HepG2 (cell line): Measurements from ENCODE around the gene CFAP97D1. TPM values are rescaled to one million over a fixed set of nuclear protein-coding genes. Genes with fewer than 3 reads are reported as not detected.

Experiments
- ATAC-seq: fragments of 200-7000 bp; cut with Tn5 transposase; 3 replicates; pipeline ENCODE4 v1.9.1; 2020; ENCODE audit warnings: mild to moderate bottlenecking, moderate library complexity
- BruUV-seq: library from RNA; stranded (reverse); fragments of 400-500 nt; replicated peaks from 2 replicates; lab custom pipeline; 2021; lab: Mats Ljungman, UMichigan
- CTCF ChIA-PET: fragments of 300-600 bp; formaldehyde crosslinking; extraction: SDS; loops from one replicate; lab custom pipeline; 2021; ENCODE audit warnings: low total read pairs, inconsistent platforms, low intra/inter-chr PET ratio; lab: Yijun Ruan, JAX
- POLR2A ChIA-PET: fragments of 350-600 bp; sonication (Branson Sonifier 250); formaldehyde crosslinking; loops from one replicate; lab custom pipeline; 2020; ENCODE audit warnings: antibody characterized with exemption, inconsistent platforms; lab: Yijun Ruan, JAX
- DNase-seq: peaks from one replicate; pipeline ENCODE4 v3.0.0-alpha.2; 2015; ENCODE audit warnings: low spot score
- FAIRE-seq: peaks from 3 replicates; lab custom pipeline; 2011; peaks lifted over from hg19 to GRCh38; lab: Jason Lieb, UNC
- H2AFZ ChIP-seq: one replicate; pipeline ENCODE4 v1.6.1; 2011; ENCODE audit warnings: low read length, inconsistent platforms
- H3K27ac ChIP-seq: fragments of 300-600 bp; 3 replicates; pipeline ENCODE4 v1.8.0; 2011; ENCODE audit warnings: mixed run types, mild to moderate bottlenecking, mixed read lengths, low read length, inconsistent platforms; ENCODE audit not compliant: insufficient read depth; ENCODE audit errors: extremely low read length
- H3K27me3 ChIP-seq, 2 experiments: fragments of 200-600 bp in 1 of 2; 2 replicates in 1 of 2; 3 replicates in 1 of 2; pipeline versions ENCODE4 v1.6.0 to v1.8.0; 2011; ENCODE audit warnings: low read length in 2 of 2, mild to moderate bottlenecking in 2 of 2, moderate library complexity in 2 of 2, inconsistent platforms in 1 of 2; ENCODE audit not compliant: insufficient read depth in 2 of 2, control insufficient read depth in 1 of 2
- H3K36me3 ChIP-seq, 2 experiments: fragments of 200-600 bp in 1 of 2; replicated peaks in 1 of 2; 2 replicates in 1 of 2; 3 replicates in 1 of 2; pipeline versions ENCODE4 v1.5.1 to v1.8.0; 2011; ENCODE audit warnings: low read length in 2 of 2, inconsistent platforms in 1 of 2; ENCODE audit not compliant: insufficient read depth in 2 of 2, control insufficient read depth in 1 of 2
- H3K4me1 ChIP-seq: 2 replicates; pipeline ENCODE4 v1.5.1; 2012; ENCODE audit warnings: low read length, inconsistent platforms; ENCODE audit not compliant: insufficient read depth
- H3K4me2 ChIP-seq: 2 replicates; pipeline ENCODE4 v1.6.0; 2011; ENCODE audit warnings: low read depth, low read length, inconsistent platforms
- H3K4me3 ChIP-seq, 3 experiments: fragments of 200-600 bp in 1 of 3; sonication (generic), shearing (Covaris generic) in 1 of 3; replicated peaks in 1 of 3; 2 replicates each; pipeline ENCODE4 v1.5.1; 2011 to 2016; ENCODE audit warnings: low read length in 3 of 3, inconsistent platforms in 2 of 3, low read depth in 2 of 3, mild to moderate bottlenecking in 2 of 3, control low read depth in 1 of 3, mixed read lengths in 1 of 3; ENCODE audit not compliant: insufficient read depth in 1 of 3
- H3K79me2 ChIP-seq: one replicate; pipeline ENCODE4 v1.6.1; 2011; ENCODE audit warnings: low read length, inconsistent platforms; ENCODE audit not compliant: insufficient read depth
- H3K9ac ChIP-seq: 2 replicates; pipeline ENCODE4 v1.6.0; 2011; ENCODE audit warnings: mild to moderate bottlenecking, low read depth, low read length, inconsistent platforms; ENCODE audit not compliant: insufficient read depth
- H3K9me3 ChIP-seq: 2 replicates; pipeline ENCODE4 v1.5.1; 2012; ENCODE audit warnings: mild to moderate bottlenecking, low read length
- H4K20me1 ChIP-seq: 2 replicates; pipeline ENCODE4 v1.6.0; 2011; ENCODE audit warnings: inconsistent platforms, mild to moderate bottlenecking, low read length, moderate library complexity; ENCODE audit not compliant: insufficient read depth
- CEBPB ChIP-seq: IDR thresholded peaks from 2 replicates; pipeline ENCODE4 v1.6.1; 2011; ENCODE audit warnings: low read depth, low read length, improper control_type of control experiment, borderline replicate concordance
- FIP1L1 ChIP-seq: fragments of 200-400 bp; formaldehyde crosslinking; IDR thresholded peaks from 2 replicates; pipeline ENCODE4 v1.6.1; 2018; ENCODE audit warnings: low read depth, mild to moderate bottlenecking, low read length, moderate library complexity, borderline replicate concordance; ENCODE audit not compliant: insufficient read depth
- FOXA3 ChIP-seq: IDR thresholded peaks from 2 replicates; pipeline ENCODE4 v1.6.1; 2016; ENCODE audit warnings: missing genetic modification reagents, missing compliant biosample characterization
- PAX8 ChIP-seq: sonication (generic); formaldehyde crosslinking; IDR thresholded peaks from 2 replicates; pipeline ENCODE4 v1.8.0; 2022; ENCODE audit warnings: mild to moderate bottlenecking, missing genetic modification reagents, borderline replicate concordance
- PITX1 ChIP-seq: sonication (generic); formaldehyde crosslinking; IDR thresholded peaks from 2 replicates; pipeline ENCODE4 v1.5.1; 2020; ENCODE audit warnings: mild to moderate bottlenecking, missing genetic modification reagents
- PRMT3 ChIP-seq: sonication (generic); formaldehyde crosslinking; IDR thresholded peaks from 2 replicates; pipeline ENCODE4 v1.8.1; 2022; ENCODE audit warnings: low read depth, mild to moderate bottlenecking, moderate library complexity, missing genetic modification reagents, borderline replicate concordance
- SETDB1 ChIP-seq: sonication (generic); formaldehyde crosslinking; IDR thresholded peaks from 2 replicates; pipeline ENCODE4 v1.5.1; 2020; ENCODE audit warnings: missing genetic modification reagents, mild to moderate bottlenecking, borderline replicate concordance
- SMARCC2 ChIP-seq: fragments of 450-650 bp; IDR thresholded peaks from 2 replicates; pipeline ENCODE4 v1.6.1; 2017; ENCODE audit warnings: antibody characterized with exemption, mild to moderate bottlenecking
- U2AF1 ChIP-seq: fragments of 200-400 bp; formaldehyde crosslinking; optimal IDR thresholded peaks from 2 replicates; pipeline ENCODE3; 2017; ENCODE audit warnings: mild to moderate bottlenecking, low read depth, low read length
- YEATS4 ChIP-seq: sonication (generic); formaldehyde crosslinking; IDR thresholded peaks from 2 replicates; pipeline ENCODE4 v1.4.0; 2020; ENCODE audit warnings: missing genetic modification reagents, borderline replicate concordance
- ZIK1 ChIP-seq: sonication (generic); formaldehyde crosslinking; IDR thresholded peaks from 2 replicates; pipeline ENCODE4 v1.5.0; 2020; ENCODE audit warnings: mild to moderate bottlenecking, low read depth, missing genetic modification reagents, borderline replicate concordance
- ZNF460 ChIP-seq: sonication (generic); formaldehyde crosslinking; IDR thresholded peaks from 2 replicates; pipeline ENCODE4 v1.5.1; 2020; ENCODE audit warnings: missing genetic modification reagents, mild to moderate bottlenecking, borderline replicate concordance
- ZNF570 ChIP-seq: sonication (generic); formaldehyde crosslinking; IDR thresholded peaks from 2 replicates; pipeline ENCODE4 v1.4.0; 2020; ENCODE audit warnings: mild to moderate bottlenecking, missing genetic modification reagents, borderline replicate concordance
- ZNF776 ChIP-seq: sonication (generic); formaldehyde crosslinking; IDR thresholded peaks from 2 replicates; pipeline ENCODE4 v1.4.0; 2020; ENCODE audit warnings: mild to moderate bottlenecking, missing genetic modification reagents
- WGBS: methylation state at CpG from one replicate; pipeline ENCODE4 v1.1.6; 2017; ENCODE audit warnings: low lambda C conversion rate; 5-methylcytosine and 5-hydroxymethylcytosine counted together
- in situ Hi-C: cut with HindIII; loops from 2 replicates; pipeline ENCODE4 v1.10.0; 2017; ENCODE audit warnings: low pct_unique_long_range_greater_than_20kb; ENCODE audit not compliant: extremely low pct_ligation_motif_present
- intact Hi-C: fragments of 100-400 bp; cut with micrococcal nuclease; formaldehyde crosslinking; loops from one replicate; pipeline ENCODE4 v1.10.0; 2022; ENCODE audit not compliant: unreplicated experiment
- polyA plus RNA-seq, 8 experiments: library from polyadenylated mRNA; depleted of rRNA in 3 of 8; stranded (reverse) in 7 of 8; unstranded in 1 of 8; fragments of >200 nt; fragmentation: Illumina TruSeq in 4 of 8; extraction: Trizol in 4 of 8; gene quantifications; 2 replicates each; pipeline versions ENCODE4 v1.2.1 to v1.2.3, GENCODE V29; 2011 to 2016; ENCODE audit warnings: low read depth in 4 of 8, missing spikeins in 1 of 8, mixed read lengths in 1 of 8; ENCODE audit not compliant: insufficient read depth in 1 of 8
- total RNA-seq, 5 experiments: library from RNA; depleted of rRNA; stranded (reverse); fragments of >200 nt; fragmentation: Illumina TruSeq; extraction: Trizol; gene quantifications; 2 replicates each; pipeline ENCODE4 v1.2.3, GENCODE V29; 2016; ENCODE audit warnings: low read depth in 1 of 5
- TF ChIP-seq, protein P1 (sequence below): sonication (generic); formaldehyde crosslinking; IDR thresholded peaks from 2 replicates; pipeline ENCODE4 v1.9.0; 2022; ENCODE audit warnings: low read depth, missing genetic modification reagents
- TF ChIP-seq, protein P2 (sequence below): sonication (generic); formaldehyde crosslinking; IDR thresholded peaks from 2 replicates; pipeline ENCODE4 v1.4.0; 2020; ENCODE audit warnings: missing genetic modification reagents
- TF ChIP-seq, protein P3 (sequence below): sonication (generic); formaldehyde crosslinking; IDR thresholded peaks from 2 replicates; pipeline ENCODE4 v1.4.0; 2020; ENCODE audit warnings: low read depth, mild to moderate bottlenecking, missing genetic modification reagents

CFAP97D1 gene
- total and polyA plus RNA-seq, 2 of the 13 experiments (the other 11 are each of a cell fraction or from before 2014, with no cell fraction given), result 0.02 TPM; not detected in 1

GRCh38 chr17:43755389-43755875 lies 24.8 kb upstream of the CFAP97D1 start (continued):
- TF ChIP-seq FIP1L1 (no peak), U2AF1 (no peak), ZNF460 (CRISPR knock-in tag) (no peak), CEBPB (no peak), PAX8 (CRISPR knock-in tag) (no peak), ZNF570 (no peak)
- TF ChIP-seq, protein P1, sequence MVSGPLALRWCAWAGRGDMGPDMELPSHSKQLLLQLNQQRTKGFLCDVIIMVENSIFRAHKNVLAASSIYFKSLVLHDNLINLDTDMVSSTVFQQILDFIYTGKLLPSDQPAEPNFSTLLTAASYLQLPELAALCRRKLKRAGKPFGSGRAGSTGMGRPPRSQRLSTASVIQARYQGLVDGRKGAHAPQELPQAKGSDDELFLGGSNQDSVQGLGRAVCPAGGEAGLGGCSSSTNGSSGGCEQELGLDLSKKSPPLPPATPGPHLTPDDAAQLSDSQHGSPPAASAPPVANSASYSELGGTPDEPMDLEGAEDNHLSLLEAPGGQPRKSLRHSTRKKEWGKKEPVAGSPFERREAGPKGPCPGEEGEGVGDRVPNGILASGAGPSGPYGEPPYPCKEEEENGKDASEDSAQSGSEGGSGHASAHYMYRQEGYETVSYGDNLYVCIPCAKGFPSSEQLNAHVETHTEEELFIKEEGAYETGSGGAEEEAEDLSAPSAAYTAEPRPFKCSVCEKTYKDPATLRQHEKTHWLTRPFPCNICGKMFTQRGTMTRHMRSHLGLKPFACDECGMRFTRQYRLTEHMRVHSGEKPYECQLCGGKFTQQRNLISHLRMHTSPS (CRISPR knock-in tag), result no peak
- TF ChIP-seq, all 625 proteins: peak for 52

DNA sequence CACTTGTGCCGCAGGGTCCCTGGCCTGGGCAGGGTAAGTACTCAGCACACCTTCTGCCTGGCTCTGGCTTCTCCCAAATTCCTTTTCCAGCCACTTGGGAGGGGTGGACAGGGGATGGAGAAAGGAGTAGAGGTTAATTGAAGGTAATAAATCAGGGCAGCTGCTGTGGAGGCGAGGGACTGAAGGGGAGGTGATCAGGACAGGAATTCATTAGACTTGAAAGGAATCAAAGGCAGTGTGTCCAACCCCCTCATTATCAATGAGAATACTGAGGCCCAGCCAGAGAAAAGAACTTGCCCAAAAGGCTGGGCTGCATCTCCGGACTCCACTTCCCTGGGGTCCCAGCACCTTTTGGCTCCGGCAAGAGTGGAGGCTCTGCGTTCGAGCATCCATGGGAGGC lies 24.0 kb upstream of the CFAP97D1 start:
- WGBS, result 40% methylated on average over 6 of the region's 6 CpGs
- no TSS peak for BruUV-seq
- Histone ChIP-seq H3K36me3 (no peaks in the 10 kb centered on the region), H3K4me2 (no peak overlapping the region), H3K27me3 (peaks cover 12 to 66% of the 10 kb centered on the region in 2 experiments), H3K9ac (no peak overlapping the region), H3K79me2 (no peaks in the 10 kb centered on the region), H3K9me3 (no peaks in the 10 kb centered on the region), H3K4me1 (peaks cover 12% of the 10 kb centered on the region), H4K20me1 (no peaks in the 10 kb centered on the region), H3K4me3 (no peak overlapping the region), H3K27ac (no peak overlapping the region), H2AFZ (no peak overlapping the region)
- no peak for DNase-seq
- FAIRE-seq, result no peak
- intact Hi-C loops, result no loop called here
- in situ Hi-C loops, result loop anchor here (5.0 kb wide), 1 partner anchor 179 kb away; no protein-coding TSS in a partner anchor
- ChIA-PET POLR2A (interaction anchor here (1.0 kb wide), 1 partner anchor 22 kb away, joined by 3 read pairs; no protein-coding TSS in a partner anchor), CTCF (interaction anchor here (2.4 kb wide), 1 partner anchor 62 kb away, joined by 10 read pairs; no protein-coding TSS in a partner anchor)
- ATAC-seq, result no peak
- TF ChIP-seq PITX1 (CRISPR knock-in tag) (no peak), SMARCC2 (no peak), ZIK1 (CRISPR knock-in tag) (no peak), SETDB1 (CRISPR knock-in tag) (no peak), PRMT3 (CRISPR knock-in tag) (no peak), FOXA3 (CRISPR knock-in tag) (no peak), YEATS4 (no peak), ZNF776 (CRISPR knock-in tag) (no peak)
- TF ChIP-seq, protein P2, sequence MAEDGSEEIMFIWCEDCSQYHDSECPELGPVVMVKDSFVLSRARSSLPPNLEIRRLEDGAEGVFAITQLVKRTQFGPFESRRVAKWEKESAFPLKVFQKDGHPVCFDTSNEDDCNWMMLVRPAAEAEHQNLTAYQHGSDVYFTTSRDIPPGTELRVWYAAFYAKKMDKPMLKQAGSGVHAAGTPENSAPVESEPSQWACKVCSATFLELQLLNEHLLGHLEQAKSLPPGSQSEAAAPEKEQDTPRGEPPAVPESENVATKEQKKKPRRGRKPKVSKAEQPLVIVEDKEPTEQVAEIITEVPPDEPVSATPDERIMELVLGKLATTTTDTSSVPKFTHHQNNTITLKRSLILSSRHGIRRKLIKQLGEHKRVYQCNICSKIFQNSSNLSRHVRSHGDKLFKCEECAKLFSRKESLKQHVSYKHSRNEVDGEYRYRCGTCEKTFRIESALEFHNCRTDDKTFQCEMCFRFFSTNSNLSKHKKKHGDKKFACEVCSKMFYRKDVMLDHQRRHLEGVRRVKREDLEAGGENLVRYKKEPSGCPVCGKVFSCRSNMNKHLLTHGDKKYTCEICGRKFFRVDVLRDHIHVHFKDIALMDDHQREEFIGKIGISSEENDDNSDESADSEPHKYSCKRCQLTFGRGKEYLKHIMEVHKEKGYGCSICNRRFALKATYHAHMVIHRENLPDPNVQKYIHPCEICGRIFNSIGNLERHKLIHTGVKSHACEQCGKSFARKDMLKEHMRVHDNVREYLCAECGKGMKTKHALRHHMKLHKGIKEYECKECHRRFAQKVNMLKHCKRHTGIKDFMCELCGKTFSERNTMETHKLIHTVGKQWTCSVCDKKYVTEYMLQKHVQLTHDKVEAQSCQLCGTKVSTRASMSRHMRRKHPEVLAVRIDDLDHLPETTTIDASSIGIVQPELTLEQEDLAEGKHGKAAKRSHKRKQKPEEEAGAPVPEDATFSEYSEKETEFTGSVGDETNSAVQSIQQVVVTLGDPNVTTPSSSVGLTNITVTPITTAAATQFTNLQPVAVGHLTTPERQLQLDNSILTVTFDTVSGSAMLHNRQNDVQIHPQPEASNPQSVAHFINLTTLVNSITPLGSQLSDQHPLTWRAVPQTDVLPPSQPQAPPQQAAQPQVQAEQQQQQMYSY (CRISPR knock-in tag), result no peak
- TF ChIP-seq, protein P3, sequence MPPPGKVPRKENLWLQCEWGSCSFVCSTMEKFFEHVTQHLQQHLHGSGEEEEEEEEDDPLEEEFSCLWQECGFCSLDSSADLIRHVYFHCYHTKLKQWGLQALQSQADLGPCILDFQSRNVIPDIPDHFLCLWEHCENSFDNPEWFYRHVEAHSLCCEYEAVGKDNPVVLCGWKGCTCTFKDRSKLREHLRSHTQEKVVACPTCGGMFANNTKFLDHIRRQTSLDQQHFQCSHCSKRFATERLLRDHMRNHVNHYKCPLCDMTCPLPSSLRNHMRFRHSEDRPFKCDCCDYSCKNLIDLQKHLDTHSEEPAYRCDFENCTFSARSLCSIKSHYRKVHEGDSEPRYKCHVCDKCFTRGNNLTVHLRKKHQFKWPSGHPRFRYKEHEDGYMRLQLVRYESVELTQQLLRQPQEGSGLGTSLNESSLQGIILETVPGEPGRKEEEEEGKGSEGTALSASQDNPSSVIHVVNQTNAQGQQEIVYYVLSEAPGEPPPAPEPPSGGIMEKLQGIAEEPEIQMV, result no peak
